HepG2 (cell line): ENCODE measurements around the gene LHFPL2. TPM values are rescaled to one million over a fixed set of nuclear protein-coding genes. Genes with fewer than 3 reads are reported as not detected.

Experiments used
- CHCHD3 ChIP-seq: sonication (generic); formaldehyde crosslinking; IDR thresholded peaks from 2 replicates; pipeline ENCODE4 v1.8.0; 2022; ENCODE audit warnings: mild to moderate bottlenecking, missing genetic modification reagents, moderate library complexity
- DMTF1 ChIP-seq: sonication (generic); formaldehyde crosslinking; IDR thresholded peaks from 2 replicates; pipeline ENCODE4 v1.4.0; 2020; ENCODE audit warnings: mild to moderate bottlenecking, missing genetic modification reagents
- FOSL2 ChIP-seq: sonication (generic); formaldehyde crosslinking; IDR thresholded peaks from 2 replicates; pipeline ENCODE4 v1.4.0; 2020; ENCODE audit warnings: missing genetic modification reagents
- FOXP4 ChIP-seq: sonication (generic); formaldehyde crosslinking; IDR thresholded peaks from 2 replicates; pipeline ENCODE4 v1.4.0; 2020; ENCODE audit warnings: missing genetic modification reagents
- GATAD1 ChIP-seq: IDR thresholded peaks from 2 replicates; pipeline ENCODE4 v1.6.1; 2016; ENCODE audit warnings: missing genetic modification reagents, missing compliant biosample characterization
- HMG20A ChIP-seq: IDR thresholded peaks from 2 replicates; pipeline ENCODE4 v1.6.1; 2016; ENCODE audit warnings: borderline replicate concordance
- HOXA3 ChIP-seq: sonication (generic); formaldehyde crosslinking; IDR thresholded peaks from 2 replicates; pipeline ENCODE4 v1.5.0; 2020; ENCODE audit warnings: missing genetic modification reagents
- MED13 ChIP-seq: sonication (generic); formaldehyde crosslinking; IDR thresholded peaks from 2 replicates; pipeline ENCODE4 v1.5.0; 2020; ENCODE audit warnings: missing genetic modification reagents
- MIER2 ChIP-seq: IDR thresholded peaks from 2 replicates; pipeline ENCODE4 v1.6.1; 2016; ENCODE audit warnings: missing biosample characterization, missing genetic modification reagents
- NAIF1 ChIP-seq: sonication (generic); formaldehyde crosslinking; IDR thresholded peaks from 2 replicates; pipeline ENCODE4 v1.5.0; 2020; ENCODE audit warnings: mild to moderate bottlenecking, missing genetic modification reagents, borderline replicate concordance
- NR2F1 ChIP-seq, 2 experiments: fragments of 450-650 bp in 1 of 2; formaldehyde crosslinking in 1 of 2; IDR thresholded peaks; 2 replicates each; pipeline versions ENCODE4 v1.5.0 to v1.6.1; 2016 to 2020; ENCODE audit warnings: mild to moderate bottlenecking in 1 of 2, missing compliant biosample characterization in 1 of 2, missing genetic modification reagents in 1 of 2, moderate library complexity in 1 of 2
- POGZ ChIP-seq: sonication (generic); formaldehyde crosslinking; IDR thresholded peaks from 2 replicates; pipeline ENCODE4 v1.4.0; 2020; ENCODE audit warnings: mild to moderate bottlenecking, missing genetic modification reagents
- RARA ChIP-seq: IDR thresholded peaks from 2 replicates; pipeline ENCODE4 v1.6.1; 2016; ENCODE audit warnings: missing genetic modification reagents, missing compliant biosample characterization
- SOX13 ChIP-seq, 3 experiments: fragments of 450-650 bp in 1 of 3; sonication (generic) in 1 of 3; formaldehyde crosslinking in 1 of 3; IDR thresholded peaks in 2 of 3; conservative IDR thresholded peaks in 1 of 3; 2 replicates each; pipeline versions ENCODE4 v1.5.0 to v1.6.1; 2016 to 2020; ENCODE audit warnings: antibody characterized with exemption in 1 of 3, mild to moderate bottlenecking in 1 of 3, missing compliant biosample characterization in 1 of 3, missing genetic modification reagents in 1 of 3, moderate library complexity in 1 of 3
- SP140L ChIP-seq: sonication (generic); formaldehyde crosslinking; IDR thresholded peaks from 2 replicates; pipeline ENCODE4 v1.4.0; 2020; ENCODE audit warnings: missing genetic modification reagents, borderline replicate concordance
- TAF1 ChIP-seq: sonication (generic); formaldehyde crosslinking; IDR thresholded peaks from 2 replicates; pipeline ENCODE4 v1.4.0; 2020; ENCODE audit warnings: missing genetic modification reagents
- ZFP36 ChIP-seq: fragments of 150-350 bp; IDR thresholded peaks from 2 replicates; pipeline ENCODE4 v1.6.1; 2018; ENCODE audit warnings: borderline replicate concordance, low read length, low read depth; ENCODE audit not compliant: partially characterized antibody
- ZFP37 ChIP-seq: sonication (generic); formaldehyde crosslinking; IDR thresholded peaks from 2 replicates; pipeline ENCODE4 v1.4.0; 2020; ENCODE audit warnings: missing genetic modification reagents, borderline replicate concordance
- ZNF232 ChIP-seq: sonication (generic); formaldehyde crosslinking; IDR thresholded peaks from 2 replicates; pipeline ENCODE4 v1.4.0; 2020; ENCODE audit warnings: missing genetic modification reagents, borderline replicate concordance
- ZNF557 ChIP-seq: sonication (generic); formaldehyde crosslinking; IDR thresholded peaks from 2 replicates; pipeline ENCODE4 v1.4.0; 2020; ENCODE audit warnings: missing genetic modification reagents
- polyA plus RNA-seq, 8 experiments: library from polyadenylated mRNA; depleted of rRNA in 3 of 8; stranded (reverse) in 7 of 8; unstranded in 1 of 8; fragments of >200 nt; fragmentation: Illumina TruSeq in 4 of 8; extraction: Trizol in 4 of 8; gene quantifications; 2 replicates each; pipeline versions ENCODE4 v1.2.1 to v1.2.3, GENCODE V29; 2011 to 2016; ENCODE audit warnings: low read depth in 4 of 8, missing spikeins in 1 of 8, mixed read lengths in 1 of 8; ENCODE audit not compliant: insufficient read depth in 1 of 8
- total RNA-seq, 5 experiments: library from RNA; depleted of rRNA; stranded (reverse); fragments of >200 nt; fragmentation: Illumina TruSeq; extraction: Trizol; gene quantifications; 2 replicates each; pipeline ENCODE4 v1.2.3, GENCODE V29; 2016; ENCODE audit warnings: low read depth in 1 of 5
- TF ChIP-seq, protein P1 (sequence below): sonication (generic); formaldehyde crosslinking; IDR thresholded peaks from 2 replicates; pipeline ENCODE4 v1.4.0; 2020; ENCODE audit warnings: missing genetic modification reagents, mild to moderate bottlenecking, borderline replicate concordance
- TF ChIP-seq, protein P2 (sequence below): IDR thresholded peaks from 2 replicates; pipeline ENCODE4 v1.6.1; 2016

LHFPL2 gene
- total and polyA plus RNA-seq, 2 of the 13 experiments (the other 11 are each of a cell fraction or from before 2014, with no cell fraction given): 6.0 to 20.0 TPM

DNA sequence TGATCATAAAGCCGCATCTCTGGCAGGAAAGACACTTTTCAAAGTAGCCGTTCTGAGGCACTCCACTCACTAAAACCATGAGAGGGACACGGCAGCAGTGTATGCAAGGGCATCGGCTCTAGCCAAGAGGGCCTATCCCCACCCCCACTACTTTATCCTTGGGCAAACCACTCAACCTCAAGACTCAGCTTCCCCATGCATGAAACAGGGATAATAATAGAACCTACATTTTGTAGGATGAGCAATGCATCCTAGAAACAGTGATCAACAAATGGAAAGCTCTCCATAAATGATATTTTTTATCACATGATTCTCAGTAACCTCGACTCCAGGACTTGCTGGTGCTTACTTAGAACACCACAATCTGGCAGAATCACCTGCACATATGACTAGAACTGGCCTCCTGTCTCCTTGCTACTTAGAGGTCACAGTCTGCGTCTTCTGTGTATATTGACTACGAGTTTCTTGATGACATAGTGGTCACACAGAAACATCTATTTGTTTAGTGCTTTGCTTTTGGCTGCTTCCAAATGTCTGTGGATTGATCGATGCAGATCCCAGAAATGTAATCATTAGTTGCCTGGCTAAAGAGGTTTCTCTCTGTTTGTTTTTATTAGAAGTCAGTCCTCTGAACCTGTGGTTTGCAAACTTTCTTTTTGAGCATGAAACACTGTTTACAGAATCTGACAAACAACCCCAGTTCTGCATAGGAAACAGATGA, 102.1 kb downstream of the LHFPL2 start (continued):
- TF ChIP-seq, protein P1, sequence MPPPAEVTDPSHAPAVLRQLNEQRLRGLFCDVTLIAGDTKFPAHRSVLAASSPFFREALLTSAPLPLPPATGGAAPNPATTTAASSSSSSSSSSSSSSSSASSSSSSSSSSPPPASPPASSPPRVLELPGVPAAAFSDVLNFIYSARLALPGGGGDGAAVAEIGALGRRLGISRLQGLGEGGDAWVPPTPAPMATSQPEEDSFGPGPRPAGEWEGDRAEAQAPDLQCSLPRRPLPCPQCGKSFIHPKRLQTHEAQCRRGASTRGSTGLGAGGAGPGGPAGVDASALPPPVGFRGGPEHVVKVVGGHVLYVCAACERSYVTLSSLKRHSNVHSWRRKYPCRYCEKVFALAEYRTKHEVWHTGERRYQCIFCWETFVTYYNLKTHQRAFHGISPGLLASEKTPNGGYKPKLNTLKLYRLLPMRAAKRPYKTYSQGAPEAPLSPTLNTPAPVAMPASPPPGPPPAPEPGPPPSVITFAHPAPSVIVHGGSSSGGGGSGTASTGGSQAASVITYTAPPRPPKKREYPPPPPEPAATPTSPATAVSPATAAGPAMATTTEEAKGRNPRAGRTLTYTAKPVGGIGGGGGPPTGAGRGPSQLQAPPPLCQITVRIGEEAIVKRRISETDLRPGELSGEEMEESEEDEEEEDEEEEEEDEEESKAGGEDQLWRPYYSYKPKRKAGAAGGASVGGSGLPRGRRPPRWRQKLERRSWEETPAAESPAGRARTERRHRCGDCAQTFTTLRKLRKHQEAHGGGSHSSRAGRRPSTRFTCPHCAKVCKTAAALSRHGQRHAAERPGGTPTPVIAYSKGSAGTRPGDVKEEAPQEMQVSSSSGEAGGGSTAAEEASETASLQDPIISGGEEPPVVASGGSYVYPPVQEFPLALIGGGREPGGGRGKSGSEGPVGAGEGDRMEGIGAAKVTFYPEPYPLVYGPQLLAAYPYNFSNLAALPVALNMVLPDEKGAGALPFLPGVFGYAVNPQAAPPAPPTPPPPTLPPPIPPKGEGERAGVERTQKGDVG (CRISPR knock-in tag): no peak
- TF ChIP-seq FOXP4 (CRISPR knock-in tag): peak; percentile 84
- peak; percentile 97 for TF ChIP-seq RARA (CRISPR knock-in tag)
- 0 out of 2 replicates have a peak, but pooled peaks have one; percentile 33 for TF ChIP-seq HOXA3
- TF ChIP-seq TAF1 (CRISPR knock-in tag): no peak
- peak; percentile 75 for TF ChIP-seq FOSL2
- TF ChIP-seq POGZ (CRISPR knock-in tag): peak; percentile 63; the same call in 1 of the 2 replicates
- TF ChIP-seq, protein P2, sequence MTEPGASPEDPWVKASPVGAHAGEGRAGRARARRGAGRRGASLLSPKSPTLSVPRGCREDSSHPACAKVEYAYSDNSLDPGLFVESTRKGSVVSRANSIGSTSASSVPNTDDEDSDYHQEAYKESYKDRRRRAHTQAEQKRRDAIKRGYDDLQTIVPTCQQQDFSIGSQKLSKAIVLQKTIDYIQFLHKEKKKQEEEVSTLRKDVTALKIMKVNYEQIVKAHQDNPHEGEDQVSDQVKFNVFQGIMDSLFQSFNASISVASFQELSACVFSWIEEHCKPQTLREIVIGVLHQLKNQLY (CRISPR knock-in tag): peak; percentile 70; the same call in 1 of the 2 replicates
- no peak for TF ChIP-seq CHCHD3
- TF ChIP-seq NAIF1 (CRISPR knock-in tag): no peak
- TF ChIP-seq ZNF232 (CRISPR knock-in tag): peak; percentile 28; the same call in 1 of the 2 replicates
- TF ChIP-seq DMTF1 (CRISPR knock-in tag): no peak
- TF ChIP-seq ZNF557 (CRISPR knock-in tag): no peak
- TF ChIP-seq MIER2 (CRISPR knock-in tag): no peak
- TF ChIP-seq NR2F1 (CRISPR knock-in tag; IDR thresholded peaks at IDR 0.05): peak in 1 of 2 experiments; percentile 42; a peak in 2 of 4 replicates
- no peak for TF ChIP-seq MED13
- TF ChIP-seq HMG20A (CRISPR knock-in tag): peak; percentile 97
- no peak for TF ChIP-seq ZFP37
- no peak for TF ChIP-seq ZFP36
- no peak for TF ChIP-seq SP140L
- no peak for TF ChIP-seq GATAD1 (CRISPR knock-in tag)
- no peak for TF ChIP-seq SOX13 (IDR thresholded peaks at IDR 0.05)
- TF ChIP-seq SOX13 (CRISPR knock-in tag; conservative IDR thresholded peaks at IDR 0.05 in 1 of 2, IDR thresholded peaks at IDR 0.05 in 1 of 2): peak in 1 of 2 experiments; percentile 80; a peak in 2 of 4 replicates
